Measurements from ENCODE around the gene TENM4.

TENM4 gene

DNA sequence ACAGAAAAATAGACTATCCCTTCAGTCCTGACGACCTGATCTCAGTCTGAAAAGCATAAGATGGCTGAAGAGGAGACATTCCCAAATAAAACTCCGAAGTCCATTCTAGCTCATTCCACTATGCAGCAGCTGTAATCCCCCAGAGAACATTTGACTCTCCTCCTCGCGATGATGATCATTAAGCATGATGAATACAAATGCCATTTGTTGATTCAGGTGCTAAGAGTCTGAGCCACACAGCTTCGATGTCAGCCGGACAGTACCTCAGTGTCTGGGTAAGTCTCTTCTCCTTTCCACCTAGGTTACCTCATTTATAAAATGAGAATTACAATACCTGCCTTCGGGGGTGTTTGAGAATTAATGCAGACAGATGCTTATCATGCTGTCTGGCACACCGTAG, 94.8 kb downstream of the TENM4 start:
- DNase-seq (ENCODE audit: low read depth in 2 of 2): no peak

DNA sequence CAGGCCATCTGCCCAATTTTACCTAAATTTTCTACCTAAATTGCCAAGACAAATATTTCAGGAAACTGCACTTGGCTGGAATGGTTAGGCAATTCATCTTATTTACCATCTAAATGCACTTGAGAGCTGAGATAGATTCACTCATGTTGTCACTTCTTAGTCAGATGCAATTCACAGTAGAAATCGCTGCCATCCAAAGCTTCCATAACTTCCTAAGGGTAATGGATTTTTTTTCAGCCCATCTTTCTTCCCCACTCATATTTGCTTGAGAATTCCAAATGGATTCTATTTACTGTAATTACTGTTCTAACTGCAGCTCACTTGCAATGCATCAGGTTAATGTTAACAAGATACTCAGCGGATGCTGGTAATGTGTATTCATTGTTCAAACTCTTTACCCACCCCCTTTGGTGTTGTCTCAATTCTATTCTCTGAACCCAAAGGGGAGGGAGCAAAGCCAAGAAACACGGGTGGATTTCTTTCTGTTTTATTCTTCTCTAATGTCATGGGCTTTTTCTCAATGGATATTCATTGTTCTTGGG, 96.0 kb downstream of the TENM4 start:
- no peak for DNase-seq (ENCODE audit: low read depth in 2 of 2)

GRCh38 chr11:79342686-79343085, 98.1 kb downstream of the TENM4 start:
- no peak for DNase-seq (ENCODE audit: low read depth in 2 of 2)

DNA sequence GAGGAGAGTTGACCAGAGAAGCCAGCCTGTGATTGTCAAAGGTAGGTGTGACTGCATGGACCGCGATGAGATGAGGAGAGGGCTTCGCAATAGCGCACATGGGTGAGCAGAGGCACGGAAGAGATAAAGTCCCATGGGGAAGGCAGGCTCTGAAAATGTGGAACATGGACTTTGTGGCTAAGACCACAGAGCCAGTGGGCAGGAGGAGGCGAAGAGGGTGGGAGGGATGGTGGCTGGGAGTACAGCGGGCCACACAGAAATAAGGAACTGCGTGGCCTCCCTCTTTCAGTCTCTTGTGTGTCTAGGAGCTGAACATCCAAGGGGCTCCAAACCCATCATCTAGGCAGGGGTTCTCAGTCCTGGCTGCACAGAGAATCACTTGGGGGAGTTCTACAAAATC, 98.6 kb downstream of the TENM4 start:
- DNase-seq (ENCODE audit: low read depth in 2 of 2): no peak

DNA sequence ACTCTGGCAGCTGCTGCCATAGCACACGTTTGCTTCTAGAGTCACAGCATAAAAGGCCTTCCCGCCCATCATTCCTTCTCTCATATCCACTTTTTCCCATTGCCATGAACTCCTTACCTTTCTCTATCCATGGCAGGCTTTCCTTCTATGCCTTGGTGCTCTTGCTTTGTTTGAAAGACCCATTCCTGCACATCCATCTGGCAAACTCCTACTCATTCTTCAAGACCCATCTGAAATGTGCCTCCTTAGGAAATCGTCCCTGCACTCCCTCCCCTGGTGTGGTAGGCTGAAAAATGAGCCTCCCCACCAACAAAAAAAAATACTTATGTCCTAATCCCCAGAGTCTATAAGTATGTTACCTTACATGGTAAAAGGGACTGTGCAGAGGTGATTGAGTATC, 100.3 kb downstream of the TENM4 start:
- DNase-seq (ENCODE audit: low read depth in 2 of 2): no peak

DNA sequence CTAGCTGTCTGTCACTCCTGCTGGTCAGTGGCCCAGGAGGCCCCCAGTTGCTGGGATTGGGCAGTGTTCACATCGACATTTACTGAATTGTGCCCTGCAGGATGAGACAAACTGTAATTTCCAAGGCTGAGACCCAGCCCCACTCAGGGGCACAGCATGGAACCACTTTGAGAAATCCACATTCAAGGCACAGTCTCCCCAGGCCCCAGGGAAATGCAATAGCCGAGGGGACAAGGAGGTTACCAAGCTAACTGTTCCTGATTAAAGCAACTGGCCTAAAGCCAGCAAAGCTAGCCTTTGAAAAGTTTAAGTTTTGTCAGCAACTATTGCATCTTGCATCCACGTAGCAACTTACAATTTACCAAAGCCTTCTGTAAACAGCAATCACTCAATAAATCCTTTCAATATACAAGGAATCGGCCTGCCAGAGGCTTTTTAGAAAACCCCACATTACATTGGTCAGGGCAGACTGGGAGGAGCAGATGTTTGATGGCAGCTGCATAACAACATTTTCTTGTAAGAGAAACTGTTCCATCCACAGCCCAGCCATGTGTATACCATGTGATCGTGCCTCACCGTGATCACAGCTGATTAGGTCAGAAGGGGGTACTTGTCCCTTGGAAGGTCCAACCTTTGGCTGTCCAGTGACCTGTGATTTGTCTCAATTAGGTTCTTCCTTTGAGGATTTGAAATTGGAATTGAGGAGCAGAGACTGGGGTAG, 103.9 kb downstream of the TENM4 start:
- no peak for DNase-seq (ENCODE audit: low read depth in 2 of 2)

DNA sequence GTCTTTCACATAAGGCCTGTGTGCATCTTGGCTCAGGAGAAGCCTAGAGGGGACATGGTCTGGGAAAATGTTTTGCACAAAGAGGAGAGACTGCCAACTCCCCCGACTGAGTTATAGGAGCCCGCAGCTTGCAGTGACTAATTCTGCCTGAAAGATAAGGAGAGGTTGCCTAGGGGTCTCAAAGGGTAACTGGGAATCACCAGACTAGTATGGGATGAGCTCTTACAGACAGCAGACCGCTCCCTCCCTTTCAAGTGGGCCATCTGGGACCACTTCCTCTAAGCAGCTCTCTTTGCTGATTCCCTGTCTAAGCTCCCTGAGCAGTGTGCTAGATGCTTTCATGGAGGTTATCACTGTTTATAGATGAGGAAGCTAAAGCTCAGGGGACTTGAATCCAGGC, 105.1 kb downstream of the TENM4 start:
- DNase-seq (ENCODE audit: low read depth in 2 of 2): no peak

- DNase-seq (ENCODE audit: low read depth in 2 of 2): no peak
Measured at GRCh38 chr11:79333355-79333754, 107.5 kb downstream of the TENM4 start.

- no peak for DNase-seq (ENCODE audit: low read depth in 2 of 2)
Measured at GRCh38 chr11:79332017-79332416, 108.8 kb downstream of the TENM4 start.

- DNase-seq (ENCODE audit: low read depth in 2 of 2): no peak
Measured at GRCh38 chr11:79331203-79331901, 109.5 kb downstream of the TENM4 start.

GRCh38 chr11:79330651-79331050, 110.2 kb downstream of the TENM4 start:
- no peak for DNase-seq (ENCODE audit: low read depth in 2 of 2)

GRCh38 chr11:79329561-79329960, 111.3 kb downstream of the TENM4 start:
- no peak for DNase-seq (ENCODE audit: low read depth in 2 of 2)

DNA sequence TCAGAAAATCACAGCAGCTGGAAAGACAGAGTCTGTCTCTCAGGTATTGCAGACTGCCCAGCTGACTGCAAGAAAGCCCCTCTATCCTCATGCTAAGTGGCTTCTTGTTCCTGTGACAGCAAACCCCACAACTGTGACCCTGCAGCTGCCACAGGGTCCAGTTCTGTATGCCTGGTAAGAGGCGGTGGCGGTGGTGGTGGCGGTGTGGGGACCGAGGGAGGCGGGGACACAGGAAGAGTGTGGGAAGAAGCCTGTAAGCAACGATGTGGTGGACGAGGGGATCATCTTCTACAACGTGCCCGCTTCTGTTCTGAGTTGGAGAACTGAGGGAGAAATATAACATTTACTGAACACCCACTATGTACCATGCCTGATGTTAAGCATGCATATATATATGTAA, 112.4 kb downstream of the TENM4 start:
- DNase-seq (ENCODE audit: low read depth in 2 of 2): no peak

- no peak for DNase-seq (ENCODE audit: low read depth in 2 of 2)
Measured at GRCh38 chr11:79325851-79326250, 115.0 kb downstream of the TENM4 start.

DNA sequence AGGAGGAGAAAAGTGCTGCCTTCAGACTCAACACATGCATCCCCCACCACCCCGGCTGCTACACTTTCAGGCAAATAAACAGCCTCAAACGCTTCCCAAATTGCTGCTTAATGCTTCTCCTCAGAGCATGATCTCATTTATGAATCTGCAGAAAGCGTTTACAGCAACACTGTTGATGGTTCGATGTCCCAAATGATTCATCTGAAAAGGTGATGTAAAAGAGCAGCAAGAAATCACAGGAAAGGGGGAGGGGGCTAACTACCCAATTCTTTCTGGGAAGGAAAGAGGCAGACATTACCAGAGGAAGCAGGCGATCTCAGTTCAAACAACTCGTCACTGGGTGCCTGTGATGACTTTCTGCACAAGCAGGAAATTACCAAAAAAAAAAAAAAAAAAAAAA, 119.6 kb downstream of the TENM4 start:
- DNase-seq (ENCODE audit: low read depth in 2 of 2): no peak

GRCh38 chr11:79314906-79315689, 125.7 kb downstream of the TENM4 start:
- no peak for DNase-seq (ENCODE audit: low read depth in 2 of 2)

DNA sequence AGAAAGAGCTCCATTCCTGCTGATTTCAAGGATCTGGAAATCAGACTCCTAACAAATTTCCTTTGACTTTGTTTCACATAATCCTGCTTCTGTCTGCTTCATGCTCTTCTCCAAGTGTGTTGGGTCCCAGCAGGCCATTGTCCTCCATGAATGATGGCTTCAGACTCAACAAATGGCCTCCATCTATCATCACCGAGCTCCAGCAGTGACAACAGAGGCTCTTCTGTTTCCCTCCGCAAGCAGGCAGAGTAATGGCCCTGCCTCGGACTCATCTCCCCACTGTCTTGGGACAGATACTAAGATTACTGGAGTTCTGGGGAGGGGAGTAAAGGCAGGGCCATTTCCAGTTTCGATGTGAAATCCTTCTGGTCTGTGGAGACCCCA, 127.3 kb downstream of the TENM4 start:
- no peak for DNase-seq (ENCODE audit: low read depth in 2 of 2)

GRCh38 chr11:79312617-79313529, 128.0 kb downstream of the TENM4 start:
- DNase-seq (ENCODE audit: low read depth in 2 of 2): no peak

DNA sequence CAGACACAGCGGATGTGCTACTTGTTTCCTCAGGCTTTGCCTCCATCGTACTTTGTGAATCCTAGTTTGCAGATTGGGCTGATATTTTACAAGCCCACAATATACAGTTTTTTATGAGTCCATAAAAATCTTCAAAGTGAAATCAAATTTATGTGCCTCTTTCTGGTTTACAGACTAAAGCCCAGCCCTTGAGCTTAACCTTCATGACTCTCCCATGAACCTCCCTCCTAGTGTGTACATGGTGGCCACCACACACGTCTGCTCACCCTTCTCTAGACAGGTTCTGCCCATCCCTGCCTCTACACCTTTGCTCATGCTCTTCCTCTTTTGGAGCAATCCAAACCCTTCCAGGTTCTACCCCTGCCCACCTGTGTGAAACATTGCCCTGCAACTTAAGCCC, 129.4 kb downstream of the TENM4 start:
- DNase-seq (ENCODE audit: low read depth in 2 of 2): no peak

DNA sequence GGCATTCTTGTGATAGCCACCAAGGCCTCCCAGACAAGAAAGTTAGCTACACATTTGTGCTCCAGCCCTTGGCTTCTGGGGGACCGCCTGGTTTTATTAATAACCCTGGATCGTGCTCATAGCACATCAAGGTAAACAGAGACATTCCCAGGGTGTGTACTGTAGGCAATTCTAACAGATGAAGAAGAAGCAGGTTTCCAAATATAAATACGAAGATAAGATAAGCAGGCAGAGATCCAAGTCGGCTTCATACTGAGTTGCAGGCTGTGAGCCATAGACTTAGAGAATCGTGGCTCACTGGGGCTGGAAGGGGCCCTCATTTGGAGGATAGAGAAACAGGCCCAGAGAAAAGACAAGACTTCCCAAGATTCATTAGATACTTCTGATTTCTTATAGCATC, 131.4 kb downstream of the TENM4 start:
- no peak for DNase-seq (ENCODE audit: low read depth in 2 of 2)

- no peak for DNase-seq (ENCODE audit: low read depth in 2 of 2)
Measured at GRCh38 chr11:79308429-79308828, 132.4 kb downstream of the TENM4 start.

All from stimulated activated CD8-positive, alpha-beta memory T cell treated with anti-CD3 and anti-CD28 coated beads, Interleukin-7, amount 100 ng/mL, for 4 hours (primary cell).